Spleen (tissue), 11 donors: ENCODE measurements around the gene MYO16. TPM values are rescaled to one million over a fixed set of nuclear protein-coding genes. Genes with fewer than 3 reads are reported as not detected.

ENCODE experiments used
- DNase-seq: peaks from one replicate; pipeline ENCODE4 v3.0.0-alpha.2; 2020
- H3K27ac ChIP-seq, 8 donors: fragments of 200-600 bp; sonication (generic) in 7 of 8; 1 replicate in 4 of 8; 2 replicates in 4 of 8; pipeline versions ENCODE4 v1.5.0 to v1.8.0; 2016 to 2021; ENCODE audit warnings: inconsistent platforms in 4 of 8, mild to moderate bottlenecking in 4 of 8, moderate library complexity in 1 of 8
- H3K27me3 ChIP-seq, 7 donors: fragments of 200-600 bp; sonication (generic) in 6 of 7; replicated peaks in 1 of 7; 1 replicate in 4 of 7; 2 replicates in 3 of 7; pipeline versions ENCODE4 v1.5.0 to v1.8.0; 2016 to 2021; ENCODE audit warnings: inconsistent platforms in 3 of 7, mild to moderate bottlenecking in 1 of 7
- H3K36me3 ChIP-seq, 6 donors: fragments of 200-600 bp; sonication (generic) in 5 of 6; 1 replicate in 4 of 6; 2 replicates in 2 of 6; pipeline versions ENCODE4 v1.5.0 to v1.8.0; 2016 to 2021; ENCODE audit warnings: inconsistent platforms in 2 of 6
- H3K4me1 ChIP-seq, 6 donors: fragments of 200-600 bp; sonication (generic) in 5 of 6; 1 replicate in 3 of 6; 2 replicates in 3 of 6; pipeline versions ENCODE4 v1.5.0 to v1.8.0; 2016 to 2021; ENCODE audit warnings: inconsistent platforms in 3 of 6
- H3K4me3 ChIP-seq, 8 donors: fragments of 200-600 bp; sonication (generic) in 7 of 8; 1 replicate in 4 of 8; 2 replicates in 4 of 8; pipeline versions ENCODE4 v1.5.0 to v1.8.0; 2016 to 2021; ENCODE audit warnings: inconsistent platforms in 4 of 8, mild to moderate bottlenecking in 4 of 8, moderate library complexity in 2 of 8
- H3K9me3 ChIP-seq, 8 donors: fragments of 200-600 bp; sonication (generic) in 7 of 8; 1 replicate in 4 of 8; 2 replicates in 4 of 8; pipeline versions ENCODE4 v1.5.0 to v1.8.0; 2016 to 2021; ENCODE audit warnings: inconsistent platforms in 4 of 8
- CTCF ChIP-seq, 11 experiments: fragments of 200-600 bp in 7 of 11; fragments of 450-650 bp in 4 of 11; sonication (generic) in 4 of 11; IDR thresholded peaks in 8 of 11; conservative IDR thresholded peaks in 3 of 11; 1 replicate in 7 of 11; 2 replicates in 4 of 11; pipeline versions ENCODE4 v1.4.0 to v1.8.0; 2016 to 2021; ENCODE audit warnings: antibody characterized with exemption in 11 of 11, inconsistent platforms in 4 of 11, mild to moderate bottlenecking in 1 of 11
- POLR2A ChIP-seq, 3 donors: fragments of 450-650 bp; IDR thresholded peaks; one replicate each; pipeline ENCODE4 v1.5.1; 2017; ENCODE audit warnings: antibody characterized with exemption in 3 of 3, mild to moderate bottlenecking in 1 of 3
- POLR2AphosphoS5 ChIP-seq, 3 donors: sonication (generic); formaldehyde crosslinking; IDR thresholded peaks; one replicate each; pipeline ENCODE4 v1.5.1; 2017; ENCODE audit warnings: antibody characterized with exemption in 3 of 3
- WGBS, 5 donors: extraction: QIAGEN DNeasy Blood & Tissue Kit in 3 of 5; methylation state at CpG; one replicate each; pipeline versions ENCODE4 v1.1.5 to v1.1.7; 2013 to 2018; 5-methylcytosine and 5-hydroxymethylcytosine counted together
- intact Hi-C: fragments of 100-400 bp; cut with DNase I; formaldehyde crosslinking; loops from one replicate; pipeline ENCODE4 v1.15.0; 2023; ENCODE audit warnings: low total_unique reads
- polyA plus RNA-seq, 3 donors: library from polyadenylated mRNA; stranded (reverse); fragments of 200-250 nt; gene quantifications; one replicate each; pipeline ENCODE4 v1.2.1, GENCODE V29; 2013
- total RNA-seq, 7 donors: library from RNA; depleted of rRNA in 3 of 7; stranded (reverse); fragments of >200 nt in 3 of 7; fragmentation: NEBNext Ultra II Directional in 4 of 7; extraction: Animal tissue kit (Norgen Biotek cat#: 25700) in 4 of 7; gene quantifications; one replicate each; pipeline versions ENCODE4 v1.1.0 to v1.2.1, GENCODE V29; 2016 to 2021
- donor health status: healthy with polysubstance abuse.
- donor health status: DM: no; HTN: no; CAD: no; lungs with moderate emphysema.
- donor health status: DM: no; HTN: no; CAD: no.
- donor health status: Bipolar disorder and iron deficiency.
- donor health status: healthy.
- donor health status: DM: no; HTN: no; CAD: no.
- donor health status: DM: yes; HTN: yes; CAD: no.

Gene MYO16
- total and polyA plus RNA-seq, 10 donors, result 0.03 to 0.51 (median 0.26) TPM; not detected in 1

GRCh38 chr13:109199280-109199679 is 569.9 kb downstream of the MYO16 start:
- Histone ChIP-seq H3K36me3 (no peaks in the 10 kb centered on the region), H3K27ac (no peak overlapping the region), H3K27me3 (no peaks in the 10 kb centered on the region), H3K4me3 (no peak overlapping the region), H3K4me1 (no peaks in the 10 kb centered on the region), H3K9me3 (no peaks in the 10 kb centered on the region)
- intact Hi-C loops, result loop anchor here (5.0 kb wide), 1 partner anchor 333 kb away; no protein-coding TSS in a partner anchor
- TF ChIP-seq POLR2A (IDR thresholded peaks at IDR 0.05), result no peak
- DNase-seq, result no peak
- WGBS, 5 donors, result 52 to 59% (median 54%) methylated on average over 4 of the region's 4 CpGs

GRCh38 chr13:109200556-109200955 is 571.1 kb downstream of the MYO16 start:
- no peak for DNase-seq
- TF ChIP-seq POLR2A (IDR thresholded peaks at IDR 0.05), result no peak
- TF ChIP-seq POLR2AphosphoS5 (IDR thresholded peaks at IDR 0.05), result no peak
- no peak for TF ChIP-seq CTCF (IDR thresholded peaks at IDR 0.05 in 8 of 11, conservative IDR thresholded peaks at IDR 0.05 in 3 of 11)
- Histone ChIP-seq H3K36me3 (no peaks in the 10 kb centered on the region), H3K9me3 (no peaks in the 10 kb centered on the region), H3K27ac (no peak overlapping the region), H3K4me1 (no peaks in the 10 kb centered on the region), H3K4me3 (no peak overlapping the region), H3K27me3 (no peaks in the 10 kb centered on the region)
- intact Hi-C loops, result no loop called here
- 59 to 75% (median 65%) methylated on average over 1 of the region's 1 CpG for WGBS, 5 donors

DNA sequence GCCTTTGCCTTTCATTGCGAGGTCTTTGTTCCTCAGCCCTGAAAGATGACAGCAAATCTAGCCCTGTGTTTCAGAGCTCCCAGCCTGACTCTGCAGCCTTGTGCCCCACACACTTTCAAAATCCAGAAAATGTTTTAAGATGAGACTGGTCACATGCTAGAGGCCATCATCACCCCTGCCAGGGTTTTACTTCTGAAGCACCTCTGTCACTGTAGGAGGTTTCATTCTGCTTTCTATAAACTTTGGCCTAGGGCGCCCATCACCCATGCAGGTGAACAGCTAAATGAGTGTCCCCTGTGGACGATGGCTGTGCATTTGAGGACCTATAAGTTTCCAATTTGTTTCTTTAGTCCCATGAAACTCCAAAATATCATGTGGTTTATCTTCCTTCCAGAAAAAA is 574.2 kb downstream of the MYO16 start:
- TF ChIP-seq POLR2AphosphoS5 (IDR thresholded peaks at IDR 0.05) (no peak), POLR2A (IDR thresholded peaks at IDR 0.05) (no peak), CTCF (IDR thresholded peaks at IDR 0.05 in 8 of 11, conservative IDR thresholded peaks at IDR 0.05 in 3 of 11) (no peak)
- no peaks in the 10 kb centered on the region for H3K27me3 ChIP-seq
- DNase-seq, result no peak
- H3K36me3 ChIP-seq, result no peaks in the 10 kb centered on the region
- no peak overlapping the region for H3K27ac ChIP-seq
- 85 to 98% (median 90%) methylated on average over 3 of the region's 3 CpGs for WGBS, 5 donors
- H3K4me3 ChIP-seq, result no peak overlapping the region
- no peaks in the 10 kb centered on the region for H3K9me3 ChIP-seq
- intact Hi-C loops, result no loop called here
- no peaks in the 10 kb centered on the region for H3K4me1 ChIP-seq

DNA sequence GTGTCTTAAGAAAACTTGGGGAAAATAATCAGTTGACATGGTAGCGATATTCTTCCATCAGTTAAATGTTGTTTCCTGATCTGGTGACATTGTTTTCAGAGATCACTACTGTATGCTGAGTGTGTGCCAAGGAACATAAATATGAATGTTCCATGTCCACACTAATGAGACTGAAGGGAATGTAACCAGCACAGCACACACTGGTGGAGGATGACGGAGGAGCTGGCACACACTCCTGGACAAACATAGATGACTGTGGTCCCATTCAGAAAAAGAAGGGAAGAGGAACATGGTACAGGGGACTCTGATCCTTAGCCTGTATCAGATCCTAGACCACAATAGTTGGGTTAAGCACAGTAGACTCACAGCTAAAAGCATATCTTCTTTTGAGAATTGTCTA is 574.8 kb downstream of the MYO16 start:
- H3K36me3 ChIP-seq, result no peaks in the 10 kb centered on the region
- no peak overlapping the region for H3K27ac ChIP-seq
- H3K27me3 ChIP-seq, result no peaks in the 10 kb centered on the region
- H3K4me1 ChIP-seq, result no peaks in the 10 kb centered on the region
- TF ChIP-seq POLR2A (IDR thresholded peaks at IDR 0.05) (no peak), CTCF (IDR thresholded peaks at IDR 0.05 in 8 of 11, conservative IDR thresholded peaks at IDR 0.05 in 3 of 11) (no peak), POLR2AphosphoS5 (IDR thresholded peaks at IDR 0.05) (no peak)
- H3K4me3 ChIP-seq, result no peak overlapping the region
- 85 to 96% (median 92%) methylated on average over 2 of the region's 2 CpGs for WGBS, 5 donors
- no peak for DNase-seq
- intact Hi-C loops, result no loop called here
- H3K9me3 ChIP-seq, result no peaks in the 10 kb centered on the region

DNA sequence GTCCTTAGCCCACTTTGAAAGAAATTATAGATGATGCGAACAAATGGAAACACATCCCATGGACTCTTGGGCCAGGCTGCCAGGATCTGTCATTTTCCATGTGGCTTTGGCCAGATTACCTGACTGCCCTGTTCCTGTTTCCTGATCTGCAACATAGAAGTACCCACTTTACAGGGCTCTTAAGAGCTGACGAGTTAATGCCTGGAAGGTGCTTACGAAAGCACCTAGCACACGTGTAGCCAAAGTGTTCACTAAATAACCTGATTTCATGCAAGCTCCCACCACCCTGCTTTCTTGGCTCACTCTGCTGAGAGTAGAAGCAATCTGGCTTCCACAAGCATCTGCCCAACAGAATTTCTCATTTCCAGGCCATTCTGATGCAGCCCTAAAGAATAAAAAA is 575.2 kb downstream of the MYO16 start:
- WGBS, 5 donors, result 81 to 90% (median 86%) methylated on average over 4 of the region's 4 CpGs
- TF ChIP-seq POLR2AphosphoS5 (IDR thresholded peaks at IDR 0.05), result no peak
- no peak for TF ChIP-seq CTCF (IDR thresholded peaks at IDR 0.05 in 8 of 11, conservative IDR thresholded peaks at IDR 0.05 in 3 of 11)
- no peaks in the 10 kb centered on the region for H3K9me3 ChIP-seq
- no peak overlapping the region for H3K4me3 ChIP-seq
- intact Hi-C loops, result no loop called here
- DNase-seq, result no peak
- H3K27me3 ChIP-seq, result no peaks in the 10 kb centered on the region
- H3K36me3 ChIP-seq, result no peaks in the 10 kb centered on the region
- H3K4me1 ChIP-seq, result no peaks in the 10 kb centered on the region
- H3K27ac ChIP-seq, result no peak overlapping the region
